Measurements from ENCODE around the gene ATP2B2. TPM values are rescaled to one million over a fixed set of nuclear protein-coding genes. Genes with fewer than 3 reads are reported as not detected.

Gene ATP2B2
- total RNA-seq, 1 experiment from 2014 or later = not detected

DNA sequence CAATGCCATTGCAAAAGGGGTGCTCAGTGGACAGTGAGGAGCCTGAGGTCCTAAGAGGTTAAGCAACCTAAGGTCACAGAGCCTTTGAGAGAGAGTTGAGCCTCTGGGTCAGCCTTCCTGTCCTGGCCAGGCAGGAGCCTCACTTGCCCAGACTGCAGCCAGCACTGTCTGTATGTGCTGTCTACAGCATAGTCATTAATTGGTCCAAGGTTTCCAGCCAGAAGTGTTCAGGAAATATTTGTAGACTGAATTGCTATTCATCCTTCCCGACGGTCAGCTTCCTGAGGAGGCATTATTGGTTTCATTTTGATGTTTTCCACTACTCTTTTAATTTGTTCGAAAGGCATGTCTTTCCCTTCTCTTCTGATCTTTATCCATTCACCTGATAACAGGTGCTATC is 192.5 kb downstream of the ATP2B2 start:
- peaks cover 43% of the 10 kb centered on the region for H3K36me3 Mint-ChIP-seq (ENCODE audit: insufficient read depth, unreplicated experiment)
- no peak overlapping the region for H3K27ac Mint-ChIP-seq (ENCODE audit: unreplicated experiment)
- TF ChIP-seq, protein P1, sequence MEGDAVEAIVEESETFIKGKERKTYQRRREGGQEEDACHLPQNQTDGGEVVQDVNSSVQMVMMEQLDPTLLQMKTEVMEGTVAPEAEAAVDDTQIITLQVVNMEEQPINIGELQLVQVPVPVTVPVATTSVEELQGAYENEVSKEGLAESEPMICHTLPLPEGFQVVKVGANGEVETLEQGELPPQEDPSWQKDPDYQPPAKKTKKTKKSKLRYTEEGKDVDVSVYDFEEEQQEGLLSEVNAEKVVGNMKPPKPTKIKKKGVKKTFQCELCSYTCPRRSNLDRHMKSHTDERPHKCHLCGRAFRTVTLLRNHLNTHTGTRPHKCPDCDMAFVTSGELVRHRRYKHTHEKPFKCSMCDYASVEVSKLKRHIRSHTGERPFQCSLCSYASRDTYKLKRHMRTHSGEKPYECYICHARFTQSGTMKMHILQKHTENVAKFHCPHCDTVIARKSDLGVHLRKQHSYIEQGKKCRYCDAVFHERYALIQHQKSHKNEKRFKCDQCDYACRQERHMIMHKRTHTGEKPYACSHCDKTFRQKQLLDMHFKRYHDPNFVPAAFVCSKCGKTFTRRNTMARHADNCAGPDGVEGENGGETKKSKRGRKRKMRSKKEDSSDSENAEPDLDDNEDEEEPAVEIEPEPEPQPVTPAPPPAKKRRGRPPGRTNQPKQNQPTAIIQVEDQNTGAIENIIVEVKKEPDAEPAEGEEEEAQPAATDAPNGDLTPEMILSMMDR (IDR thresholded peaks at IDR 0.05; ENCODE audit: unreplicated experiment) = no peak
- no peaks in the 10 kb centered on the region for H3K4me1 Mint-ChIP-seq (ENCODE audit: low read depth, unreplicated experiment)
- H3K4me3 Mint-ChIP-seq (ENCODE audit: low read depth, unreplicated experiment) = no peak overlapping the region
- intact Hi-C loops (cut with micrococcal nuclease; ENCODE audit: unreplicated experiment) = no loop called here
- no peak for DNase-seq
- H3K27me3 Mint-ChIP-seq (ENCODE audit: unreplicated experiment) = no peaks in the 10 kb centered on the region
- no TSS peak for BruUV-seq (replicated peaks)
- no peaks in the 10 kb centered on the region for H3K9me3 Mint-ChIP-seq (ENCODE audit: low read depth, unreplicated experiment)
- CTCF ChIA-PET = no interaction called here

DNA sequence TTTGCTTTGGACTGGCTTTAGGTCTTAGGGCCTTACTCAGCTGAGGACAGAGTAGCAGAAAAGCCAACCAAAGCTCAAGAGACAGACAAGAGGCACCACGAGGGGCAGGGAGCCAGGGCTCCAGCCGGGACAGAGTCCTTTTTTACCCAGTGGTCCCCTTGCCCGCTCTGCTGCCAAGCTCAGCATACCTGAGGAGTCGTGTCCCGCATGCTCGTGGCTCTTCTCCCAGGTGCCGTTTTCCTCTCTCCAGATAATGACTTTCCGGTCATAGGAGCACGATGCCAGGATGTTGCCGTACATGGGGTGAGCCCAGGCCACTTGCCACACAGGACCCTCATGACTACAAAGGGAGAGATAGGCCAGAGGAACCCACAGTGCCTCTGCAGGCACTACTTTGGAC is 193.0 kb downstream of the ATP2B2 start:
- Mint-ChIP-seq H3K27me3 (ENCODE audit: unreplicated experiment) (no peaks in the 10 kb centered on the region), H3K27ac (ENCODE audit: unreplicated experiment) (no peak overlapping the region), H3K4me3 (ENCODE audit: low read depth, unreplicated experiment) (no peak overlapping the region)

DNA sequence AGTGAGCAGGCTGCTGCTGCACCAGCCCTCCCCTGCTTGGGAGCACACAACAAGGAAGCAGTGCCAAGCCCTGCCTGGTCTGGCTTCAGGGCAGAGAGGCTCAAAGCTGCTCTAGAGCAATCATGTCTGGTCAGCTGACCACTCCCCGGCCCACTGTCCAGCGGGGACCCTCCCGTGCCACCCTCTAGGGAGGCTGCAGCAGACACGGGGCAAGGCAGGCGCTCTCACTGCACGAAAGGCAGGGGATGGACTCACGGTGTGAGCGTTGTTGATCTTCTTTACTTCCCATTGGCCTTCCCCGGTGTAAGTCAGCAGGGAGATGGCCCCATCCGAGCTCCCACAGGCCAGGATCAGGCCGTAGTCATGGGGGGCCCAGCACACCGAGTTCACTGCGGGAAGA is 193.7 kb downstream of the ATP2B2 start:
- CTCF ChIA-PET = no interaction called here
- no peak for DNase-seq
- no peaks in the 10 kb centered on the region for H3K9me3 Mint-ChIP-seq (ENCODE audit: low read depth, unreplicated experiment)
- intact Hi-C loops (cut with micrococcal nuclease; ENCODE audit: unreplicated experiment) = no loop called here
- no peak overlapping the region for H3K27ac Mint-ChIP-seq (ENCODE audit: unreplicated experiment)
- no peaks in the 10 kb centered on the region for H3K4me1 Mint-ChIP-seq (ENCODE audit: low read depth, unreplicated experiment)
- no TSS peak for BruUV-seq (replicated peaks)
- TF ChIP-seq, protein P1 (IDR thresholded peaks at IDR 0.05; ENCODE audit: unreplicated experiment) = no peak
- H3K36me3 Mint-ChIP-seq (ENCODE audit: insufficient read depth, unreplicated experiment) = peaks cover 45% of the 10 kb centered on the region
- H3K27me3 Mint-ChIP-seq (ENCODE audit: unreplicated experiment) = no peaks in the 10 kb centered on the region
- no peak overlapping the region for H3K4me3 Mint-ChIP-seq (ENCODE audit: low read depth, unreplicated experiment)

More for the DNA sequence above, 193.0 kb downstream of the ATP2B2 start:
- H3K36me3 Mint-ChIP-seq (ENCODE audit: insufficient read depth, unreplicated experiment) = peaks cover 45% of the 10 kb centered on the region
- BruUV-seq (replicated peaks) = no TSS peak
- no peaks in the 10 kb centered on the region for H3K4me1 Mint-ChIP-seq (ENCODE audit: low read depth, unreplicated experiment)
- TF ChIP-seq, protein P1 (IDR thresholded peaks at IDR 0.05; ENCODE audit: unreplicated experiment) = no peak
- H3K9me3 Mint-ChIP-seq (ENCODE audit: low read depth, unreplicated experiment) = no peaks in the 10 kb centered on the region
- intact Hi-C loops (cut with micrococcal nuclease; ENCODE audit: unreplicated experiment) = no loop called here
- DNase-seq = no peak
- CTCF ChIA-PET = no interaction called here

DNA sequence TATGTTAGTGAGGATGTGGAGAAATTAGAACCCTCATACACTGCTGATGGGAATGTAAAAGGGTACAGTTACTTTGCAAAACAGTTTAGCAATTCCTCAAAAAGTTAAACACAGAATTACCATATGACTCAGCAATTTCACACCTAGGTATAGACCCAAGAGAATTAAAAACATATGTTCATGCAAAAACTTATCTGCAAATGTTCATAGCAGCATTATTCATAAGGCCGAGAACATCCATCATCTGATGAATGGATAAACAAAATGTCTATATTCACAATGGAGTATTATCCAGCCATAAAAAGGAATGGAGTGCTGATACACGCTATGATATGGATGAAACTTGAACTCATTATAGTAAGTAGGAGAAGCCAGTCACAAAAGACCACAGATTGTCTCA is 194.8 kb downstream of the ATP2B2 start:
- TF ChIP-seq, protein P1 (IDR thresholded peaks at IDR 0.05; ENCODE audit: unreplicated experiment) = no peak
- Mint-ChIP-seq H3K27me3 (ENCODE audit: unreplicated experiment) (no peaks in the 10 kb centered on the region), H3K9me3 (ENCODE audit: low read depth, unreplicated experiment) (no peaks in the 10 kb centered on the region), H3K27ac (ENCODE audit: unreplicated experiment) (peak overlapping the region; percentile 65), H3K4me3 (ENCODE audit: low read depth, unreplicated experiment) (no peak overlapping the region), H3K36me3 (ENCODE audit: insufficient read depth, unreplicated experiment) (peaks cover 54% of the 10 kb centered on the region), H3K4me1 (ENCODE audit: low read depth, unreplicated experiment) (peaks cover 8% of the 10 kb centered on the region)
- intact Hi-C loops (cut with micrococcal nuclease; ENCODE audit: unreplicated experiment) = no loop called here
- no peak for DNase-seq
- CTCF ChIA-PET = no interaction called here
- no TSS peak for BruUV-seq (replicated peaks)
